Hematopoietic multipotent progenitor cell treated with erythropoietin and hydrocortisone succinate and interleukin-3 and kit ligand, for 4 days (in vitro differentiated cells): ENCODE measurements around the gene LIME1.
"Not testable (repeated sequence)": the region's sequence is repeated elsewhere in the genome, so short reads cannot be mapped to it uniquely, and the experiment has no call there.

Source experiments
- DNase-seq: peaks from one replicate; pipeline ENCODE4 v3.0.0-alpha.2; 2015

Gene LIME1

DNA sequence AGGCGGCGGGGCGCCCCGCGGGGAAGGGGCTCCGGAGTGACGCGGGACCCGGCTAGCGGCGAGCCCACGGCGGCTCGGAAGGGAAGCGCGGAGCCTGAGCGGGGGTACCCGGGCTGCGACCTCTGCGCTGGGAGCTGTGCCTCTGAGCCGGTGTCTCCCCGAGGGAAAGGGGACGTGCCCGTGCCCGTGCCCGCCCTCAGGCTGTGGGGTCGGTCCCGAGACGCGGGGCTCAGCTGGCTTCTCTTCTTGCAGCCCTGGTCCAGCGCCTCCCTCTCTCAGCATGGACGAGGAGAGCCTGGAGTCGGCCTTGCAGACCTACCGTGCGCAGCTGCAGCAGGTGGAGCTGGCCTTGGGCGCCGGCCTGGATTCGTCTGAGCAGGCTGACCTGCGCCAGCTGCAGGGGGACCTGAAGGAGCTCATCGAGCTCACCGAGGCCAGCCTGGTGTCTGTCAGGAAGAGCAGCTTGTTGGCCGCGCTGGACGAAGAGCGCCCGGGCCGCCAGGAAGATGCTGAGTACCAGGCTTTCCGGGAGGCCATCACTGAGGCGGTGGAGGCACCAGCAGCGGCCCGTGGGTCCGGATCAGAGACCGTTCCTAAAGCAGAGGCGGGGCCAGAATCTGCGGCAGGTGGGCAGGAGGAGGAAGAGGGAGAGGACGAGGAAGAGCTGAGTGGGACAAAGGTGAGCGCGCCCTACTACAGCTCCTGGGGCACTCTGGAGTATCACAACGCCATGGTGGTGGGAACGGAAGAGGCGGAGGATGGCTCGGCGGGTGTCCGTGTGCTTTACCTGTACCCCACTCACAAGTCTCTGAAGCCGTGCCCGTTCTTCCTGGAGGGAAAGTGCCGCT lies 27.9 kb upstream of the LIME1 start:
- peak; percentile 39 for DNase-seq

GRCh38 chr20:63709149-63709527 lies 27.3 kb upstream of the LIME1 start:
- DNase-seq, result no peak

DNA sequence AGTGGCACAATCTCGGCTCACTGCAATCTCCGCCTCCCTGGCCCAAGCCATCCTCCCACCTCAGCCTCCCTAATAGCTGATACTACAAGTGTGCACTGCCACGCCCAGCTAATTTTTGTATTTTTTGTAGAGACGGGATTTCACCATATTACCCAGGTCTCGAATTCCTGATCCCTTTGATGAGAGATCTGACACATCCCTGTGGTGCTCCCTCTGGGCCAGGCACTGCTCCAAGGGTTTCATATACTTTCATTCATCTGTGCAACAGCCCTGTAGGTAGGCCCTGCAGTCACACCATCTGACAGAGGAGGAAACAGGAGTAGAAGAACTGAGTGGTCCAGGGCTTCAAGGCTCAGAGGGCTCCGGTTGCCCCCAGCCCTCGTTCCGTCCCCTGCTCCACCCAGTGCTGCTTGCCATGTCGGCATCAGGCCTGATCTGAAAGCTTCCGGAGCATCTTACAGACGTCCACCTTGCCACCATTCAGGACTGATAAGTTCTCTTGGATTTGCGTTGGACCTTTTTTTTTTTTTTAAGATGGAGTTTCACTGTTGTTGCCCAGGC lies 25.3 kb upstream of the LIME1 start:
- no peak for DNase-seq

DNA sequence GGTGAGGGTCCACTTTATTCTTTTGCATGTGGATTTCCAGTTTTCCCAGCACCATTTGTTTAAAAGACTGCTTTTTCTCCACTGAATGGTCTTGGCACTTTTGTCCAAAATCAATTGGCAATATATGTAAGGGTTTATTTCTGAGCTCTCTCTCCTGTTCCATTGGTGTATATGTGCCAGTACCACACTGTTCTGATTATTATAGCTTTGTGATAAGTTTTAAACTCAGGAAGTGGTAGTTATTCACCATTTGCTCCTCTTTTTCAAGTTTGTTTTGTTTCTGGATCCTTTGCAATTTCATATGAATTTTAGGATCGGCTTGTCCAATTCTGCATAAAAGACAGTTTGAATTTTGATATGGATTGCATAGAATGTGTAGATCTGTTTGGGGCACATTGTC lies 24.3 kb upstream of the LIME1 start:
- DNase-seq, result no peak

GRCh38 chr20:63714858-63715257 lies 21.6 kb upstream of the LIME1 start:
- DNase-seq, result no peak

- DNase-seq, result no peak
Measured at GRCh38 chr20:63718996-63719395, 17.5 kb upstream of the LIME1 start.

DNA sequence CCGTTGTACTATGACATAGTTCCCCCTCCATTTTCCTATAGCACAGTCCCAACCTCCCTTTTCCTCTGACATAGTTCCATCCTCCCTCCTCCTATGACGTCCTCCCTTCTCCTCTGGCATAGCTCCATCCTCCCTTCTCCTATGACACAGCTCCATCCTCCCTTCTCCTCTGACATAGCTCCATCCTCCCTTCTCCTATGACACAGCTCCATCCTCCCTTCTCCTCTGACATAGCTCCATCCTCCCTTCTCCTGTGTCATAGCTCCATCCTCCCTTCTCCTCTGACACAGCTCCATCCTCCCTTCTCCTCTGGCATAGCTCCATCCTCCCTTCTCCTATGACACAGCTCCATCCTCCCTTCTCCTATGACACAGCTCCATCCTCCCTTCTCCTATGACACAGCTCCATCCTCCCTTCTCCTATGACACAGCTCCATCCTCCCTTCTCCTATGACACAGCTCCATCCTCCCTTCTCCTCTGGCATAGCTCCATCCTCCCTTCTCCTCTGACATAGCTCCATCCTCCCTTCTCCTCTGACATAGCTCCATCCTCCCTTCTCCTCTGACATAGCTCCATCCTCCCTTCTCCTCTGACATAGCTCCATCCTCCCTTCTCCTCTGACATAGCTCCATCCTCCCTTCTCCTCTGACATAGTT lies 13.4 kb upstream of the LIME1 start:
- not testable (repeated sequence) for DNase-seq

- not testable (repeated sequence) for DNase-seq
Measured at GRCh38 chr20:63730189-63730733, 6.2 kb upstream of the LIME1 start.

DNA sequence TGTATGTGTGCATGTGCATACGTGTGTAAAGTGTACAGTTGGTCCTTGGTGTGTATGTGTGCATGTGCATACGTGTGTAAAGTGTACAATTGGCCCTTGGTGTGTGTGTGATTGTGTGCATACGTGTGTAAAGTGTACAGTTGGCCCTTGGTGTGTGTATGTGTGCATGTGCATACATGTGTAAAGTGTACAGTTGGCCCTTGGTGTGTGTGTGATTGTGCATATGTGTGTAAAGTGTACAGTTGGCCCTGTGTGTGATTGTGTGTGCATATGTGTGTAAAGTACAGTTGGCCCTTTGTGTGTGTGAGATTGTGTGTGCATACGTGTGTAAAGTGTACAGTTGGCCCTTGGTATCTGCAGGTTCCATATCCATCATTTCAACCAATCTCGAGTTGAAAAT lies 5.1 kb upstream of the LIME1 start:
- no peak for DNase-seq

DNA sequence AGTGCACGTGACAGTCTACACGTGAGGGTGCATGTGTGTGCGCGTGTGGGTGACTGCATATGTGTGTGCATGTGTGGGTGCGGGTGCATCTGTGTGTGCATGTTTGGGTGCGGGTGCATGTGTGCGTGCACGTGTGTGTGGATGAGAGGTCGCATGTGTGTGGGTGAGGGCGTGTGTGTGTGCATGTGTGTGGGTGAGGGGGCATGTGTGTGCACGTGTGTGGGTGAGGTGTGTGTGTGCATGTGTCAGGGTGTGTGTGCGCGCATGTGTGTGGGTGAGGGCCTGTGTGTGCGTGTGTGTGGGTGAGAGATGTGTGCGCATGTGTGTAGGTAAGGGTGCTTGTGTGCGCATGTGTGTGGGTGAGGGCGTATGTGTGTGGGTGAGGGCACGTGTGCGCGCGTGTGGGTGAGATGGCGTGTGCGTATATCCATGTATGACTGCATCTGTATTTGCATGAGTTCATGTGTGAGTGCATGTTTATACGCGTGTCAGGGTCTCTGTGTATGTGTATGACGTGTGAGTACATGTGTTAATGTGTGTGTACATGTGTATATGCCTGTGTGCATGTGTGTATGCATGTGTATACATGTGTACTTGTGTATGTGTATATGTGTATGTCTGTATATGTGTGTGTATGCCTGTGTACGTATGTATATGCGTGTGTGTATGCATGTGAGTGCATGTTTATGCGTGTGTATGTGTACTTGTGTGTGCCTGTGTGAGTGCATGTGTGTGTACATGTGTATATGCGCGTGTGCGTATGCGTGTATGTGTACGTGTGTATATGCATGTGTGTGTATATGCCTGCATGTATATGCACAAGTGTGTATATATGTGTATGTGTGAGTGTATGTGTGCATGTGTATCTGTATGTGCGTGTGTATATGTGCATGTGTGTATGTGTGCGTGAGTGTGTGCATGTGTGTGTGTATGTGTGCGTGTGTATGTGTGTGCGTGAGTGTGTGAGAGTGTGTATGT lies 4.1 kb upstream of the LIME1 start:
- no peak for DNase-seq

- no peak for DNase-seq
Measured at GRCh38 chr20:63733117-63733516, 3.3 kb upstream of the LIME1 start.

DNA sequence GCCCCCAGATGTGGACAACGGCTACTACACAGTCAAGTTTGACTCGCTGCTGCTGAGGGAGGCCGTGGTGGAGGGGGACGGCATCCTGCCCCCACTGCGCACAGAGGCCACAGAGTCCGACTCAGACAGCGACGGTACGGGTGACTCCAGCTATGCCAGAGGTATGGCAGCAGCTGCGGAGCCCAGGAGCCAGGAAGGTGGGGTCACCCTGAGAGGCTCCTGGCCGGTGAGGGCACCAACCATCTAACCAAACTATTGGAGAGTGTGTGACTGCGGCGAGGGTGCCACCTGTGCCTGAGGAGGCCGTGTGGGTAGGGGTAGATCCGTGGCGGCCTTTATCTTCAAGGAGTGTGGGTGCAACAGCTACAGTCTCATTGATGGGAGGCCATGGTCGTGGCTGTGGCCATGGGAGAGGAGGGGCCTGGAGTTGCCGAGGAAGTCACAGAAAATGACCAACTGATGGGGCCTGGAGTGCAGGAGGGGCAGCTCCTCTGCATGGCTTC lies 2.8 kb upstream of the LIME1 start:
- DNase-seq, result no peak

DNA sequence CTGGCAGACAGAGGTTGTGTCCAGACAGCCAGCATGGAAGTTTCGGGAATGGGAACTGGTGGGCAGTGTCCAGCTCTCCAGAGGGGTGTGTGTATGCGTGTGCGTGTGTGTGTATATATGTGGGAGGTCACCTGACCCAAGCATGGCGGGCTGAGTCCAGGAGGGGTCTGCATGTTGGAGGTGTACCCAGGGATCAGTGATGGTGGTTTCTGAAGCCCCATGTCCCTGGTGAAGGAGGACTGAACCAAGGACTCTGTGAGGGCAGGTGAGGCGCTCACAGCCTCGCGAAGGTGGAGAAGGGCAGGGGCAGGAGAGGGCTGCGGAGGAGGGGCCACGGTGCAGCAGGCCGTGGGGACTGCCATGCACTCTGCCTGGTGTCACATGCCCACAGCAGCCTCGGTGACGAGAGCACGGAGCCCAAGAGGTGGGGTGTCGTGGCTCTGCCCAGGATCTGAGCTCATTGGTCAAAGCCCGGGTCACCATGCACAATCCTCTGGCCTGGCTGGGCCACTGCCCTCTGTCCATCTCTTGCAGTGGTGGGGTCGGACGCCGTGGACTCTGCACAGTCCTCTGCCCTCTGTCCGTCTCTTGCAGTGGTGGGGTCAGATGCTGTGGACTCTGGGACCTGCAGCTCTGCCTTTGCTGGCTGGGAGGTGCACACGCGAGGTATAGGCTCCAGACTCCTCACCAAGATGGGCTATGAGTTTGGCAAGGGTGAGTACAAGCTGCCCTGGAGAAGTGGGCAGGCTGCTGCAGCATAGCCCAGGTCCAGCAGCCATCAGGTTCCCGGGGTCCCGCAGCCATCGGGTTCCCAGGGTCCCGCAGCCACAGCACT lies 2.1 kb upstream of the LIME1 start:
- DNase-seq, result no peak

GRCh38 chr20:63734946-63735858 lies 1.3 kb upstream of the LIME1 start:
- DNase-seq, result no peak

GRCh38 chr20:63736893-63737694 lies 630 bp downstream of the LIME1 start:
- DNase-seq, result peak; percentile 34

- DNase-seq, result no peak
Measured at GRCh38 chr20:63737695-63737944, 1.2 kb downstream of the LIME1 start.

- peak; percentile 55 for DNase-seq
Measured at GRCh38 chr20:63737945-63738686, 1.7 kb downstream of the LIME1 start.

- peak; percentile 69 for DNase-seq
Measured at GRCh38 chr20:63738687-63739129, 2.2 kb downstream of the LIME1 start.
